OCI-M2 (cell line): ENCODE measurements around the gene PPP6R3.

Experiments used
- DNase-seq: peaks from one replicate; lab custom pipeline; 2025; ENCODE audit not compliant: unreplicated experiment; lab: John Stamatoyannopoulos, UW

PPP6R3 gene

GRCh38 chr11:68551223-68551622 is 90.7 kb downstream of the PPP6R3 start:
- DNase-seq = no peak

- no peak for DNase-seq
Observed at GRCh38 chr11:68551777-68552176, 91.2 kb downstream of the PPP6R3 start.

- DNase-seq = no peak
Observed at GRCh38 chr11:68552542-68552941, 92.0 kb downstream of the PPP6R3 start.

GRCh38 chr11:68560216-68560615 is 99.7 kb downstream of the PPP6R3 start:
- no peak for DNase-seq

- no peak for DNase-seq
Observed at GRCh38 chr11:68563454-68563853, 102.9 kb downstream of the PPP6R3 start.

- no peak for DNase-seq
Observed at GRCh38 chr11:68564261-68564660, 103.7 kb downstream of the PPP6R3 start.

- no peak for DNase-seq
Observed at GRCh38 chr11:68565768-68566167, 105.2 kb downstream of the PPP6R3 start.

- DNase-seq = no peak
Observed at GRCh38 chr11:68567553-68567952, 107.0 kb downstream of the PPP6R3 start.

GRCh38 chr11:68569357-68569756 is 108.8 kb downstream of the PPP6R3 start:
- DNase-seq = no peak

GRCh38 chr11:68570691-68571090 is 110.1 kb downstream of the PPP6R3 start:
- DNase-seq = no peak

GRCh38 chr11:68574308-68574707 is 113.8 kb downstream of the PPP6R3 start:
- DNase-seq = no peak

GRCh38 chr11:68575025-68575665 is 114.6 kb downstream of the PPP6R3 start:
- DNase-seq = no peak

GRCh38 chr11:68579455-68579854 is 118.9 kb downstream of the PPP6R3 start:
- no peak for DNase-seq

GRCh38 chr11:68581439-68581838 is 120.9 kb downstream of the PPP6R3 start:
- no peak for DNase-seq

- DNase-seq = no peak
Observed at GRCh38 chr11:68581901-68582300, 121.3 kb downstream of the PPP6R3 start.

GRCh38 chr11:68582416-68583040 is 122.0 kb downstream of the PPP6R3 start:
- DNase-seq = no peak

- DNase-seq = no peak
Observed at GRCh38 chr11:68583041-68583446, 122.5 kb downstream of the PPP6R3 start.

GRCh38 chr11:68584097-68584496 is 123.5 kb downstream of the PPP6R3 start:
- no peak for DNase-seq

- no peak for DNase-seq
Observed at GRCh38 chr11:68584991-68585524, 124.5 kb downstream of the PPP6R3 start.

GRCh38 chr11:68589547-68590216 is 129.1 kb downstream of the PPP6R3 start:
- DNase-seq = no peak

- no peak for DNase-seq
Observed at GRCh38 chr11:68591719-68592118, 131.2 kb downstream of the PPP6R3 start.

- DNase-seq = no peak
Observed at GRCh38 chr11:68593441-68593840, 132.9 kb downstream of the PPP6R3 start.
